Left renal cortex interstitium (tissue), 4 donors: Measurements from ENCODE around the gene HPCAL1. TPM values are rescaled to one million over a fixed set of nuclear protein-coding genes. Genes with fewer than 3 reads are reported as not detected.

Experiments used
- DNase-seq, 4 donors: peaks; one replicate each; pipeline ENCODE4 v3.0.0-alpha.2; 2013; ENCODE audit warnings: low read depth in 4 of 4, low spot score in 2 of 4, missing footprints in 1 of 4
- polyA plus RNA-seq, 4 donors: library from polyadenylated mRNA; unstranded; fragments of 120-200 nt; gene quantifications; one replicate each; pipeline ENCODE4 v1.2.1, GENCODE V29; 2013; ENCODE audit not compliant: insufficient read length in 4 of 4

HPCAL1 gene
- polyA plus RNA-seq, 4 donors = 22.9 to 40.0 (median 29.5) TPM

DNA sequence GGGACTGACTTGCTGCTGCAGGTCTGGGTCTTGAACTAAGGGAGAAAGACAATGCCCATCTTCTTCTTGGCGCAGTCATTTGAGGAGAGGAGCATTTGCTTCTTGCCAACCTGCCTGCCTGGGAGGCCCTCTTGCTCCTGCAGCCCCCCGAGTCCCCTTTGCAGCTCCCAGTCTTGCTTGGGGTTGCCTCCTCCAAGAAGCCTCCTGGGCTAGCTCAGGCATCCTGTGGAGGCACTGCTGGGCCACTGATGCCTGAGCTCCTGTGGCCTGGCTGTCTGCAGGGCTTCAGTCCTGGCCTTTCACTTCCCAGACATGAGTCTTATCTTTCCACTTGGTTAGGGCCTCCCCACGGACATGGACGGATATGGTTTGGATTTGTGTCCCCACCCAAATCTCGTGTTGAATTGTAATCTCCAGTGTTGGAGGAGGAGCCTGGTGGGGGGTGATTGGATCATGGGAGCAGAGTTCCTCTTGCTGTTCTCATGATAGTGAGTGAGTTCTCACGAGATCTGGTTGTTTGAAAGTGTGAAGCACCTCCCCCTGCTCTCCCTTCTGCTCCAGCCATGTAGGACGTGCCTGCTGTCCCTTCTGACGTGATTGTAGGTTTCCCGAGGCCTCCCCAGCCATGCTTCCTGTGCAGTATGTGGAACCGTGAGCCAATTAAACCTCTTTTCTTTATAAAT, 17.3 kb downstream of the HPCAL1 start:
- no peak for DNase-seq

DNA sequence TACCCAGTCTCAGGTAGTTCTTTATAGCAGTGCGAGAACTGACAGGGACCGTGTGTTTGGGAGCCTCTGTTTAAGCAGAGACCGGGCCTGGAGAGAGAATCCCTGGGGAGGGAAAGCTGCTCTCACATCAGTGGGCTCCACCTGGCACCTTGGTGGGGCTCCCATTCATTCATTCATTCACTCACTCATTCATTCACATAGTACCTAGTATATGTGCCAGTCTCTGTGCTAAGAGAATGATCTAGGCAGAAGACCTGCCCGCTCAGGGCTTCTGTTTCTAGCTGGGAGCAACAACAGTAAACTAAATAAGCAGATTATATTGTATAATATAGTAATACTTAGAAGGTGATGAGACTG, 17.8 kb downstream of the HPCAL1 start:
- no peak for DNase-seq

DNA sequence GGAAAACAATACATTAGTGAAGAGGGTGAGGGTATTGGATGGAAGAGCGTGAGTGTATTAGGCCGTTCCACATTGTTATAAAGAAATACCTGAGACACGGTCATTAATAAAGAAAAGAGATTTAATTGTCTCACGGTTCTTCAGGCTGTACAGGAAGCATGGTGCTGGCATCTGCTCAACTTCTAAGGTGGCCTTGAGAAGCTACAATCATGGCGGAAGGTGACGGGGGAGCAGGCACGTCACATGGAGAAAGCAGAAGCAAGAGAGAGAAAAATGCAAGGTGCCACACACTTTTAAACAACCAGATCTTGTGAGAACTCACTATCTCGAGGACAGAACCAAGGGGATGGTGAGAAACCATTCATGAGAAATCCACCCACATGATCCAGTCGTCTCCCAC, 18.2 kb downstream of the HPCAL1 start:
- no peak for DNase-seq

DNA sequence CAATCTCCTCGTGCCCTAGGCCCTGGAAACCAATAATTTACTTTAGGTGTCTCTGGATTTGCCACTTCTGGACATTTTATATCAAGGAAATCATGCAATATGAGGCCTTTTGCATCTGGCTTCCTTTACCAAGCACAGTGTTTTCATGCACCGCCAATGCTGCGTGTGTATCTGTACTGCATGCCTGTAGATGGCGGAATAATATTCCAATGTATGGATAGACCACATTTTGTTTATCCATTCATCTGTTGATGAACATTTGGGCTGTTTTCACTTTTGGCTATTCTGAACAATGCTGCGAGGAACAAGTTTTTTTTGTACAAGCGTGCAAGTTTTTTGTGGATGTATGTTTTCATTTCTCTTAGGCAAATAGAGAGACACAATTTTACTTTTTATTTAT, 18.9 kb downstream of the HPCAL1 start:
- no peak for DNase-seq

DNA sequence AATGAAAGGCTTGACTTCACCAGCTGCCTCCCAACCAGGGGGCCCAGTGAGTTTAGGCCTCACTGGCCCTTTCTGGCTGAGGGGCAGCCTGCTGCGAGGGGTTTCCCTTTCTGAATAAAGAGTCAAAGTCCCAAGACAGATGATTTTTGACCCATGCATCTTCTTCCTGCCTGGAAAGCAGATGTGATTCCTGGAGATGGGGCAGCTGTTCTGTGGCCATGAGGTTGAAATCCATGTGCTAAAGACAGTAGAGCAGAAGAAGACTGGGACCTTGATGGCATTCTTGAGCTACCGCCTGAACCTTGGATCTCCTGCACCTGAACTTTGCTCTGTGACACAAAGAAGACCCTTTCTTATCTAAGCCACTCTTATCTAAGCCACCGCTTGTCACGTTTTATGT, 19.8 kb downstream of the HPCAL1 start:
- DNase-seq = no peak

DNA sequence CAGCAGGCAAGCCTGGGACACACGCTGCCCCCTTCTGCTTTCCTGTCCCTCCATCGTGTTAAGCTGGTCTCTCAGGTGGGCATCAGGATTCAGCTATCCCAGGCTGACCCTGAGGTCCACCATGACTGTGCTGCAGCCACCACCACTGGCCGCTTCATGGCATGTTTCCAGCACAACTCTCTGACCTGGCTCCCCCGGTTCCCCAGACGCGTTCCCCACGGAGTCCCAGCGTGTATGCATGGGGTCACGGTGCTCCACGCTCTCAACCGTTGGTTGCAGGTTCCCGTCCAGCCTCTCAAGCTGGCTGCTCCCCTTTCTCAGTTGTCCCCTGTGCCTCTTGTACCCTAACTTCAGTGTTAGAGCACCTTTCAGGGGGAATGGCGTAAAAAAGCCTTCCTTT, 20.3 kb downstream of the HPCAL1 start:
- no peak for DNase-seq

DNA sequence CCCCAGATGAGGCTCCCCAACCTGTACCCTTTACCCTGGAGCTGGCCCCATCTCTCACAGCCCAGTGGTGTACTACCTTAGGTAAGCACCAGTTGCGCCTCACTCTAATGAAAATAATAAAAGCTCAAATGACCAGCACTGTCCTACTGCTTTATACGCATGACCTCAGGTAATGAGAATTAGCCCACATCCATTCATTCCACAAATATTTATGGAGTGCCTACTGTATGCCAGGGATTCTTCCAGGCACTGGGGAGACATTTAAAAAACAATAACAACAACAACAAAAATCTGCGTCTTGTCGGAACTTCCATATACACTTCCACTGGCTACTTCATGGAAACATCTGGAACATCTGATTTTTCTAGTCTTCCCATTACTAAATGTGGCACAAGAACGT, 20.8 kb downstream of the HPCAL1 start:
- DNase-seq = no peak

DNA sequence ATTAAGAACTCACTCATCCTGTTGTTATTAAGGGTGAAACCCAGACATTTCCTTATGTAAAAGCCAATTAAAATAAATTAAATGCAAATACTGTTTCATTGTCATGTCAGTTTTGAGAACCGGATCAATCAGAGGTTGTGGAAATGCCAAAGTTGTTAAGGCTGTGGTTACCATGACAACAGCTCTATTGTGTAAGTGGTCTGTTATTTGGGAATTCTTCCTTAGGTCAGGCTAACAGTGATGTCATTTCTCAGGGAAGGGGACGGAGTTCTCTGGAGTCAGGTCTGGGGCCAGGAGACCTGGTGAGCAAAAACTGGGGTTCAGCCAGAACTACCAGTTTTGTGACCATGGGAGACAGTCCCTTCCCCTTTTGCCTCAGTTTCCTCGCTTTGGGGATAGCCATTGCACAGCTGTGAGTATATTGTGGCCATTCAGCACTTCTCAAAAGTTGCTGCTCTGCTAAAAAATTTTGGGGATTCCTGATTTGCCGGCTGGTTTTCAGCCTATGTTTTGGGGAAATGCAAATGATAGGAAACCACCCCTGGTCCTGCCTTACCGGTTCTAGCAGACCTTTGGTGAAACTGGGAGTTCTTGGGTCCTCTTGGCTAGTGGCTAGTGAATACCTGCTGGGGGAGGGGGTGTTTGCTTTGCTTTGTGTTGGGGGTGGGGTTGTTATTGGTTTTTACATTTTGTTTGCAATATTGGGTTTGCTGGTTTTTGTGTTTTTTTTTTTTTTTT, 21.6 kb downstream of the HPCAL1 start:
- DNase-seq = no peak

DNA sequence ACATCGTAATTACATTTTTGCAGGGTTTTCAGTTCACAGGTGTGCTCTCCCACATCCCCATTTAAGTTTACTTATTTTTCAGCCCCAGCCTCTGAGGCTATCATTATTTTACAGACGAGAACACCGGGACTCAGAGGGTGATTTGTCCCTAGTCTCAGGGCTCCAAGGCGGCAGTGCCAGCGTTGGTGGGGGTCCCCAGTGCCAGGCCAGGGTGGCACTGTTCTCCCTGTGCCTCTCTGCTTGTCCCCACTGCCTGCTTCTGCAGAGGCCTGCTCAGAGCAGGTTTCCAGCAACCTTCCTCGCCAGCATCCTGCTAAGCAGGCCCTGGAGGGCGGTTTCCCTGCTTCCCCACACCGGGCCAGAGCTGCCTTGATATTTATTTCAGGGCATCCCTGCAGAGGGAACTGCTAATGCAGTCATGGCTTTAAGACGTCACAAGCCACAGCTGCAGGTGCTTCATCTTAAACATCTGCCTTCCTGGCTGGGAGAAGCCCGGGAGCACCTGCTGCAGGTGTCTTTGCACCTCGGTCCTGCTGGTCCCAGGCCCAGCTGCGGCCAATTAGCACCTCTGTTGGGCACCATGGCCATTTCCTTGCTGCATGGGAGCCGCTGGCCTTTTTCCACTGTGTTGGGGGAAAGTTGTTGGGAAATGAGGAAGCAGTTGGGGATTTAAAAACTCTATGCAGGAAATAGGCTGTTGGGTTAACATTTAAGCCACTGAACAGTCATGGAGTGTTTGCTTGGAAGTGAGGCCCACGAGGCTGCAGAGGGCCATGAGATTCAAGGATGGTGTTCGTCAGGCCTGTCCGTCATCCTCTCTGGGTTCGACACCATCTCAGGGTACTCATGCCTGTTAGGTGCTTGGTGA, 22.8 kb downstream of the HPCAL1 start:
- DNase-seq = no peak

DNA sequence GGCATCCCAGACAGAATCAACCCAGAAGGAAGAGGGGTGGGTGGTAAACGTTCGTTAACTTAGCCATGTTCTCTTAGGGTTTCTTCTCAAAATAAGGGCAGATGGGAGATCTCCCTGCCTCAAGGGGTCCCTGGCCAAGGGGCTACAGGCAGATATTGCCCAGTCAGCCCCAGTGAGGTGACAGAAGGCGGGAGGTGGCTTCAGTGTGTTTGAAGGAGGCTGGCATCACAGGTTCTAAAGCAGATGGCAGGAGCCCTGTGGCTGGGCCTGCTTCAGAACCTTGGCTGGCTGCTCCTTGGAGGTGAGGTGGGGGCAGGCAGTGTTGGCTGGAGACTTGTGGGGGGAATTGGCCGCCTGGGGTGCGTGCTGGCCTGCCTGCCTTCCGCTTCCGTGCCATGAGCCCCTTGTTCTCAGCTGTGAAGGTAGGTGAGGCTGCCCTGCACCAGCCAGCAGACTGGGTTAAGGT, 23.5 kb downstream of the HPCAL1 start:
- no peak for DNase-seq

DNA sequence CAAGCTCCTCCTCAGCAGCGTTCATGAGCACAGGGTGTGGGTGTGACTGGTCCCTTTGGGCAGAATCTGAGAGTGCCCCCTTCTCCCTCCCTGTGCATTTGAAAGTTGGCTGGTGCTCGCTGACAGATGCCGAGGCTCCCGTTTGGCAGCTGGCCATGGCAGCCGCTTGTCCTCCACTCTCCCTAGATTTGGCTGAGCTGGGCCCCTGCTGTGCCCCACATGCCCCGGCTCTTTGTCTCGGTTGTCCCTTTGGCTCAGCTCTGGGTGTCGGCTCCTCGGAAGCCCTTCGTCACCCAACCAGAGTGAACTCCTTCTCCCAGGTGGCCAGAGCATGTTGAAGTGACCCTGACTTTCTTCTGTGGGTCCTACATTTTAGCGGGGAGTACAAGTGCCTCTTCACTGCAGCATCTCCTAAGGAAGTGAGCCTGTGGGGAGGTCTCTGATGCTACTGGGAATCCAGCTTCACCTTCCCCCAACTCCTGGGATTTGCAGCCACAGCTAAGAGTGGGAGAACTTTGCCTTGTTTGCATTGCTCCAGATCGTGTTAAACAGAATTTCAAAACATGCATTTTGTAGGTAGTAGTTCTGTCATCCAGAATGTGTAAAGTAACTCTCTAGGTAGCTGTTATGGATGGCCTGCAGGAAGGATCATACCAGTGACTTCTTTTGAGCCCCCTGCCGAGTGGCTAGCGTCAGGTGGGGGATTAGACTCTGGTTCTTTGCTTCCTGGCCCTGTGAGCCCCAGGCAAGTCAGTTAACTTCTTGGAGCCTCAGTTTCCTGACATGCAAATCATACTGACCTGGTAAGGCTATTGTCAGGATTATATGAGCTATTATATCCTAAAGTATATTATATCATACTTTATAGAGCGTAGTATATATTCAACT, 24.2 kb downstream of the HPCAL1 start:
- DNase-seq = no peak

DNA sequence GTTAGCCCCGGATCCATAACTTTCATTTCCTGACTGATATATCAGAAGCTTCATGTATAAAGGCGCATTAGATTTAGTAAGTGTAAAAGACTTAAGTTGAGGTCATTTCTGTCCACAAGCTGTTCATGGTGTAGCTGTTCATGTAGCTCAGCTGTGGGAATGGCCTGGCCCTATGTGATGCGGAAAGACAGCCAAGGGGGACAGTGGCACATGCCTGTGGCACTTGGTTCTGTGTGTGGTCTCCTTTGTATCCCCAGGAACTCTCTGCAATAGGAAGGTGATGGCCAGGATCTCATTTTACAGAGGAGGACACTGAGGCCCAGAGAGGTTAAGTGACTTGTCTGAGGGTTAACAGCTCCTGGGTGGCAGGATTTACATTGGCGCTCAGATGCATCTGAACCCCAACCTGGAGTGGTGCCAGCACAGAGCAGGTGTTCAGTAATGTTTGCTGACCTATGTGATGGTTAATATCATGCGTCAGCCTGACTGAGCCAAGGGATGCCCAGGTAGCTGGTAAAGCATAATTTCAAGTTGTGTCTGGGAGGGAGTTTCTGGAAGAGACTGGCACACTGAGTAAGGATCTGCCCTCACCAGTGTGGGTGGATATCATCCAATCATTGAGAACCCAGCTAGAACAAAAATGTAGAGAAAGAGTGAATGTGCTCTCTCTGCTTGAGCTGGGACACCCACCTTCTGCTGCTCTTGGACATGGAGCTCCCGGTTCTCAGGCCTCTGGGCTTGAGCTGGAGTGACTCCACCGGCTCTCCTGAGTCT, 25.4 kb downstream of the HPCAL1 start:
- no peak for DNase-seq

DNA sequence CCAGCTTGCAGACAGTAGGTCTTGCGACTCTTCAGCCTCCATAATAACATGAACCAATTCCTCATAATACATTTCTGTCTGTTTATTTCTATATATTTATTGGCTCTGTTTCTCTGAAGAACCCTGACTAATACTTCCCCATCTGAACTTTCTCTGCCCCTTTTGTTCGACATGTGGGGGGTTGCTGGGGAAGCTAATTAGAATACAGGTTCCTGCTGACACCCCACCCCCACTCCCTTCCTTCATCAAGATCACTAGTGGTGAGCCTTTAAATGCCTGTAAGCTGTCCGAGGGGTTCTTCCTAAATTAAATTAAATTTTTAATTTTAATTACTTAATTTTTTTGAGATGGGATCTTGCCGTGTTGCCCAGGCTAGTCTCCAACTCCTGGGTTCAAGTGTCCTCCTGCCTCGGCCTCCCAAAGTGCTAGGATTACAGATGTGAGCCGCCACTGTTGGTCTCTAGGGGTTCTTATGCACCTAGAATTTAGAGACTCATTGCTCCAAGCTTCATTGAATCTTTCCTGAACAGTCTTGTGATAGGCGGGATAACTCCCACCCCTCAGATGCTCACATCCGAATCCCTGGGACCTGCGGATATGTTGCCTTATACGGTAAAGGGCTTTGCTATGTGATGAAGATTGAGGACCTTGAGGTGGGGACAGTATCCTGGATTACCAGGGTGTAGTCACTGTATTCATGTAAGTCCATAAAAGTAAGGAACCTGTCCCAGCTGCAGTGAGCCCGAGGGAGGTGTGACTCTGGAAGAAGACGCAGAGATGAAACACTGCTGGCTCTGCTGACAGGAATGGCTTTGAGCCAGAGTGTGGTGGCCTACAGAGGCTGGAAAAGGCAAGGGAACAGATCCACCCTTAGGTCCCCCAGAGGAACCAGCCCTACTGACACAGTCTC, 26.2 kb downstream of the HPCAL1 start:
- DNase-seq = no peak

DNA sequence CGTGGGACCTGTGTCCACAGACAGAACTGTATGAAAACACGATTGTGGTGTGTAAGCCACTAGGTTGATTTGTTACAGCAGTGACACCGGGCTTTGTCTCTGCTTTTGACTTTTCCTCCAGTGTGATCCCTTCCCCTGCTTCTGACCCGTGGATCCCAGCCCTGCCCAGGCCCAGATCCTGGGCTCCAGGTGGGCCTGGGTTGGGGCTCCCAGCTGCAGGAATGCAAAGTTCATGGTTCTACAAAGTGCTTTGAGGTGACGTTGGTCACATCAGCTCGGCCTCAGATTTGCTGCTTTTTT, 26.8 kb downstream of the HPCAL1 start:
- DNase-seq = no peak

DNA sequence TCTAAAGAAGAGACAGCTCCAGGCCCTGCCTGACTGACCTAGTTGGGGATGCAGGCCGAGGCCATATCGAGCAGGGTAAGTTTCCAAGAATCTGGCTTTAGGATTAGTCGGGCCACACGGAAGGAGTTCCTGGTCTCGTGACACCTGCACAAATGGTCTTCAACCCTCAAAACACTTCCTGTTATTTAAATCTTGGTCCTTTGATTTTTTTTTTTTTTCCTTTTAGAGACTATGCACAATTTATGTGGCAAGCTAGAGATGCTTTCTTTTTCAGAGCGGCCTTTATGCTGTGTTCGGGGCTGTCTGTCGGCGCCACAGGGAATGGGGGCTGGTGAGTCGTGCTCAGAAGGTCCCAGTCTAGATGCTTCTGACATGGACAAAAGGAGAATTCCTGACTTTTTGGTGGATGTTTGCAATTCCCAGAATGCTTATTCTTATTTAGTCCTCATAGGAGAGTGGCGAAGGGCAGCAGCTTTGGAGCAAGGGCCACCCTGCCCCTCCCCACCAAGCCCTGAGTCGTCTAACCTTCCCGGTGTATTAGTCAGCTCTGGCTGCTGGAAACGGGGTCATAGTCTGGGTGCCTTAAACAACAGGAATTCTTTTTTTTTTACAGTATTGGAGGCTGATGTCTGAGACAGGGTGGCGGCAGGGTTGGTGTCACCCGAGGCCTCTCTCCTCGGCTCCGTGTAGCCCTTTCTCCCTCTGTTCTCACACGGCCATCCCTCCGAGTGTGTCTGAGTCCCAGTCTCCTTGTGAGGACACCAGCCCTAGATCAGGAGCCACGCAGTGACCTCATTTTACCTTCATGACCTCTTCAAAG, 27.4 kb downstream of the HPCAL1 start:
- no peak for DNase-seq

DNA sequence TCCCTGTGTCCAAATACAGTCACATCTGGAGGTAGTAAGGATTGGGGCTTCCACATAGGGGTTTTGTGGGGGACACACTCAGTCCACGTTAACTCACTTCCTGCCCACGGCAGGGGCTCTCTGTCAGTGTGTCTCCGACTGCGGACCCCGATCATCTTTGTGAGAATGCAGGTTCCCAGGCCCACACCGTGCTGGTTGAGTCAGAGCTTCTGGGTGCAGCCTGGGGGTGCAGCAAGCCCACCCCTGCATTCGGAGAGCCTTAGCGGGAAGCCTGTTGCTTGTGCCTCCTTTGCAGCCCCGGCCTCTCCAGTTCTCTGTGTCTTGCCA, 28.0 kb downstream of the HPCAL1 start:
- DNase-seq = no peak

DNA sequence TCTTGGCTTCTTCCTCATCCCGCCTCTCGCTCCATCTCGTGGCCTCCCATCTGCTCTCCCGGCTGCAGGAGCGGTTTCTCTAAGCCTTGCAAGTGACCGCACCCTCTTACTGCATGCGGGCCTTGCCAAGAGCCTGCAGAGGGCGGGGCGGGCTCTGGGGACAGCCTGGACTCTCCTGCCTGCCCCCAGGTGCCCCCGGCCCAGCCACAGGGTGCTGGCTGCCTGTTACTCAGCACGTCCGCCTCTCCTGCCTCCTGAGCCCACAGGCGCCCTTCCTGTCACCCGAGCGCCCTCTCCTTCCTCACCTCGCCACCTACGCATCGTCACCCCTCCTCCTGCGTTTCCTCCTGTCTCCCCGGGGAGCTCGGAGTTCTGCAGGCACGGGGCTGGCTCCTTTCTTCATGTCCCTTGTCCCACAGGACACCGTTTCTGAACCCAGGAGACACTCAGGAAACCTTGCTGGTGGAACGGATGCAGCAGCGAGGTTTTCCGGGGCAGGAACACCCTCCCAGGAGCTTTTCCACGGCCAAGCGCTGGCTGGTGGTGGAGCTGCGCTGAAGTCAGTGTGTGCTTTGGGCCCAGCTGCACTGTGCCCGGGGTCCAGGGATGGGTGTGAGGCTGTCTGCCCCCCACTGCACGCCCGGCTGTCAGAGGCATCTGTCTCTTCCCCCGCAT, 28.5 kb downstream of the HPCAL1 start:
- no peak for DNase-seq
